H1 (cell line): ENCODE measurements around the gene PI4KA. TPM values are rescaled to one million over a fixed set of nuclear protein-coding genes. Genes with fewer than 3 reads are reported as not detected.

Experiments
- EGR1 ChIP-seq: IDR thresholded peaks from 2 replicates; pipeline ENCODE4 v1.6.1; 2011; ENCODE audit warnings: low read depth, low read length, borderline replicate concordance
- MAX ChIP-seq: IDR thresholded peaks from 2 replicates; pipeline ENCODE4 v1.6.1; 2012; ENCODE audit warnings: inconsistent platforms
- SIN3A ChIP-seq, 2 experiments: IDR thresholded peaks in 1 of 2; conservative IDR thresholded peaks in 1 of 2; 2 replicates each; pipeline ENCODE4 v1.6.1; 2011 to 2012; ENCODE audit warnings: low read length in 2 of 2, improper control_type of control experiment in 1 of 2, low read depth in 1 of 2, mild to moderate bottlenecking in 1 of 2
- polyA plus RNA-seq, 7 experiments: library from polyadenylated mRNA; depleted of rRNA in 3 of 7; stranded (reverse) in 5 of 7; unstranded in 2 of 7; fragments of >200 nt in 5 of 7; fragments of 200-250 nt in 2 of 7; gene quantifications; 1 replicate in 5 of 7; 2 replicates in 1 of 7; 4 replicates in 1 of 7; pipeline versions ENCODE4 v1.2.1 to v1.2.3, GENCODE V29; 2011 to 2013; ENCODE audit warnings: missing spikeins in 2 of 7, mixed read lengths in 2 of 7
- total RNA-seq: library from RNA; stranded (reverse); fragmentation: NEBNext Ultra II Directional; extraction: Animal tissue kit (Norgen Biotek cat#: 25700); gene quantifications from 2 replicates; pipeline ENCODE4 v1.2.1, GENCODE V29; 2021
- TF ChIP-seq, protein P1 (sequence below): fragments of 300-600 bp; sonication (generic); IDR thresholded peaks from 2 replicates; pipeline ENCODE4 v1.7.1; 2012; ENCODE audit warnings: low read length, moderate library complexity, mild to moderate bottlenecking, inconsistent platforms; ENCODE audit not compliant: insufficient replicate concordance

PI4KA gene
- total and polyA plus RNA-seq, 2 of the 8 experiments (the other 6 are each of a cell fraction or from before 2014, with no cell fraction given): 22.5 to 37.7 TPM

GRCh38 chr22:20884454-20884853 is 25.8 kb upstream of the PI4KA start (continued):
- TF ChIP-seq, protein P1, sequence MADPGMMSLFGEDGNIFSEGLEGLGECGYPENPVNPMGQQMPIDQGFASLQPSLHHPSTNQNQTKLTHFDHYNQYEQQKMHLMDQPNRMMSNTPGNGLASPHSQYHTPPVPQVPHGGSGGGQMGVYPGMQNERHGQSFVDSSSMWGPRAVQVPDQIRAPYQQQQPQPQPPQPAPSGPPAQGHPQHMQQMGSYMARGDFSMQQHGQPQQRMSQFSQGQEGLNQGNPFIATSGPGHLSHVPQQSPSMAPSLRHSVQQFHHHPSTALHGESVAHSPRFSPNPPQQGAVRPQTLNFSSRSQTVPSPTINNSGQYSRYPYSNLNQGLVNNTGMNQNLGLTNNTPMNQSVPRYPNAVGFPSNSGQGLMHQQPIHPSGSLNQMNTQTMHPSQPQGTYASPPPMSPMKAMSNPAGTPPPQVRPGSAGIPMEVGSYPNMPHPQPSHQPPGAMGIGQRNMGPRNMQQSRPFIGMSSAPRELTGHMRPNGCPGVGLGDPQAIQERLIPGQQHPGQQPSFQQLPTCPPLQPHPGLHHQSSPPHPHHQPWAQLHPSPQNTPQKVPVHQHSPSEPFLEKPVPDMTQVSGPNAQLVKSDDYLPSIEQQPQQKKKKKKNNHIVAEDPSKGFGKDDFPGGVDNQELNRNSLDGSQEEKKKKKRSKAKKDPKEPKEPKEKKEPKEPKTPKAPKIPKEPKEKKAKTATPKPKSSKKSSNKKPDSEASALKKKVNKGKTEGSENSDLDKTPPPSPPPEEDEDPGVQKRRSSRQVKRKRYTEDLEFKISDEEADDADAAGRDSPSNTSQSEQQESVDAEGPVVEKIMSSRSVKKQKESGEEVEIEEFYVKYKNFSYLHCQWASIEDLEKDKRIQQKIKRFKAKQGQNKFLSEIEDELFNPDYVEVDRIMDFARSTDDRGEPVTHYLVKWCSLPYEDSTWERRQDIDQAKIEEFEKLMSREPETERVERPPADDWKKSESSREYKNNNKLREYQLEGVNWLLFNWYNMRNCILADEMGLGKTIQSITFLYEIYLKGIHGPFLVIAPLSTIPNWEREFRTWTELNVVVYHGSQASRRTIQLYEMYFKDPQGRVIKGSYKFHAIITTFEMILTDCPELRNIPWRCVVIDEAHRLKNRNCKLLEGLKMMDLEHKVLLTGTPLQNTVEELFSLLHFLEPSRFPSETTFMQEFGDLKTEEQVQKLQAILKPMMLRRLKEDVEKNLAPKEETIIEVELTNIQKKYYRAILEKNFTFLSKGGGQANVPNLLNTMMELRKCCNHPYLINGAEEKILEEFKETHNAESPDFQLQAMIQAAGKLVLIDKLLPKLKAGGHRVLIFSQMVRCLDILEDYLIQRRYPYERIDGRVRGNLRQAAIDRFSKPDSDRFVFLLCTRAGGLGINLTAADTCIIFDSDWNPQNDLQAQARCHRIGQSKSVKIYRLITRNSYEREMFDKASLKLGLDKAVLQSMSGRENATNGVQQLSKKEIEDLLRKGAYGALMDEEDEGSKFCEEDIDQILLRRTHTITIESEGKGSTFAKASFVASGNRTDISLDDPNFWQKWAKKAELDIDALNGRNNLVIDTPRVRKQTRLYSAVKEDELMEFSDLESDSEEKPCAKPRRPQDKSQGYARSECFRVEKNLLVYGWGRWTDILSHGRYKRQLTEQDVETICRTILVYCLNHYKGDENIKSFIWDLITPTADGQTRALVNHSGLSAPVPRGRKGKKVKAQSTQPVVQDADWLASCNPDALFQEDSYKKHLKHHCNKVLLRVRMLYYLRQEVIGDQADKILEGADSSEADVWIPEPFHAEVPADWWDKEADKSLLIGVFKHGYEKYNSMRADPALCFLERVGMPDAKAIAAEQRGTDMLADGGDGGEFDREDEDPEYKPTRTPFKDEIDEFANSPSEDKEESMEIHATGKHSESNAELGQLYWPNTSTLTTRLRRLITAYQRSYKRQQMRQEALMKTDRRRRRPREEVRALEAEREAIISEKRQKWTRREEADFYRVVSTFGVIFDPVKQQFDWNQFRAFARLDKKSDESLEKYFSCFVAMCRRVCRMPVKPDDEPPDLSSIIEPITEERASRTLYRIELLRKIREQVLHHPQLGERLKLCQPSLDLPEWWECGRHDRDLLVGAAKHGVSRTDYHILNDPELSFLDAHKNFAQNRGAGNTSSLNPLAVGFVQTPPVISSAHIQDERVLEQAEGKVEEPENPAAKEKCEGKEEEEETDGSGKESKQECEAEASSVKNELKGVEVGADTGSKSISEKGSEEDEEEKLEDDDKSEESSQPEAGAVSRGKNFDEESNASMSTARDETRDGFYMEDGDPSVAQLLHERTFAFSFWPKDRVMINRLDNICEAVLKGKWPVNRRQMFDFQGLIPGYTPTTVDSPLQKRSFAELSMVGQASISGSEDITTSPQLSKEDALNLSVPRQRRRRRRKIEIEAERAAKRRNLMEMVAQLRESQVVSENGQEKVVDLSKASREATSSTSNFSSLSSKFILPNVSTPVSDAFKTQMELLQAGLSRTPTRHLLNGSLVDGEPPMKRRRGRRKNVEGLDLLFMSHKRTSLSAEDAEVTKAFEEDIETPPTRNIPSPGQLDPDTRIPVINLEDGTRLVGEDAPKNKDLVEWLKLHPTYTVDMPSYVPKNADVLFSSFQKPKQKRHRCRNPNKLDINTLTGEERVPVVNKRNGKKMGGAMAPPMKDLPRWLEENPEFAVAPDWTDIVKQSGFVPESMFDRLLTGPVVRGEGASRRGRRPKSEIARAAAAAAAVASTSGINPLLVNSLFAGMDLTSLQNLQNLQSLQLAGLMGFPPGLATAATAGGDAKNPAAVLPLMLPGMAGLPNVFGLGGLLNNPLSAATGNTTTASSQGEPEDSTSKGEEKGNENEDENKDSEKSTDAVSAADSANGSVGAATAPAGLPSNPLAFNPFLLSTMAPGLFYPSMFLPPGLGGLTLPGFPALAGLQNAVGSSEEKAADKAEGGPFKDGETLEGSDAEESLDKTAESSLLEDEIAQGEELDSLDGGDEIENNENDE: no peak
- TF ChIP-seq EGR1 (no peak), MAX (no peak), SIN3A (conservative IDR thresholded peaks at IDR 0.05 in 1 of 2, IDR thresholded peaks at IDR 0.05 in 1 of 2; ENCODE audit: low read depth in 1 of 2, low read length in 2 of 2) (no peak)
